HG03469 (cell line): ENCODE data around the gene LSS.
"Not testable (repeated sequence)": the region's sequence is repeated elsewhere in the genome, so short reads cannot be mapped to it uniquely, and the experiment has no call there.

Source experiments
- ATAC-seq: cut with Tn5 transposase; IDR thresholded peaks from one replicate; pipeline ENCODE4 v1.9.1; 2021; ENCODE audit warnings: mild to moderate bottlenecking, moderate library complexity, moderate number of reproducible peaks; ENCODE audit not compliant: unreplicated experiment

LSS gene

DNA sequence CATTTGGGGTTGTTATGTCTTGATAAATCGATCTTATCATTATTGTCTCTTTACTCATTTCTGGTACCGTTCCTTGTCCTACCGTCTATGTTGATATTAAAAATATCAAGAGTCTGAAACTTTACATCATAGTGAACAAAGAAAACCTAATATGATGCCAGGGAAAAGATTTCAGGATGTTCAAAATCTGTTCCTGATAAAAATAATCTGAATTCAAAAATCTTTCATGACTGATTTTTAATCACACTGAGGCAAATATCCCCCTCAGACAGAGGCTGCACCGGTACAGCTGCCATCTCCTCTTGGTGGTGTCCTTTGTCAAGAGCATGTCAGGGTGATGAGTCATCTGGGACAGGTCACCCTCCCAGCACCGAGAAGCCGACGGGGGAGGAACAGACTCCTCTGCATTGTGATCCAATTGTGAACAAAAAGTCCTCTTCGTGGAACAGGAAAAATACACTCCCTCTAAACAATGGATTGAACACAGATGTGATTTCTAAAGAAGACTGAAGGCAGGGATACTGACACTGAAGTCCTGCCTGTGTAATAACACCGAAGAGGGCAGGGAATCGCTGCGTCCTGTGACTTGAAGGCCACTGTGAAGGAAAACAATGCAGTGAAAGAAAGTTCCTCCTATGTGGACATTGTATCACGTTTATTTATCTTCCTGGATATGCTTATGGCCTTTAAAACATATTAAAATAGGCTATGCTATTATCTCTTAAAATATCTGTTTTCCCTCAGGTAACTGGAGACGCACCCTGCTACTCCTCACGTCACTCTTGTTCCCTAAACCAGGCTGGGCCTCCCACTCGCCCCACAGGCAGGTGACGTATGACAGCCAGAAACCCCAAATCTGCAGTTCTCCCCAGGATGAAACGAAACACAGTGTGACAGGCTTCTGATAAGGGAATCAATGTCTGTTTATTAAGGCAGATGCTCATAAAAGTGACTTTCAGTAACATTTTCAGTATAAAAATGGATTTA is 40.1 kb downstream of the LSS start:
- no peak for ATAC-seq

DNA sequence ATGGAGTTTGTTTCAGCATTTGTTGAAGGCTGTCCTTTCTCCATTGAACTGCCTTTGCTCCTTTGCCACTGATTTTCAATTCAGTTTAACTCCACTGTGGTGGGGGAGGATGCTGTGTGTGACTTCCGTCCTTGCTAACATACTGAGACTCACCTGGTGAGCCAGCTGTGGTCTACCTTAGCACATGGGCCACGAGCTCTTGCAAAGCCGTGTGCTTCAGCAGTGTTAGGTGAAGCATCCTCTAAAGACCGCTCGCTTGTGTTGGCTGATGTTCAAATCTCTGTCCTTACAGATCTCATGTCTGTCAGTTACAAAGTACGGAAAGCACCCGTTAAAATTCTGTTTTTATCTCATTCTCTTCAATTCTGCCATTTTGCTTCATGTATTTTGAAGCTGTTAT is 40.8 kb downstream of the LSS start:
- ATAC-seq = no peak

GRCh38 chr21:46187261-46187660 is 41.3 kb downstream of the LSS start:
- ATAC-seq = no peak

DNA sequence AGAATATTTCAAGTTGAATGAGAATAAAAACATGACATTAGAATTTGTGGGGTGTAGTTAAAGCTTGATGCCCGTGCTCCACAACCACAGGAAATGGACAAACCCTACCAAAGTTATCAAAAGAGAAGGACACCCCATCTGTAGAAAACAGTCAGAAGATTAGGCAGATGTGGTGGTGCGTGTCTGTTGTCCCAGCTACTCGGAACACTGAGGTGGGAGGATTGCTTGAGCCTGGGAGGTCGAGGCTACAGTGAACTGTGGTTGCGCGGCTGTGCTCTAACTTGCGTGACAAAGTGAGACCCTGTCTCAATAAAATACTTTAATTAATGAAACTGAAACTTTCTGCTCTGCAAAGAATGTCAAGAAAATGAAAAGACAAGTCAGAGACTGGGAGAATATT is 42.9 kb downstream of the LSS start:
- ATAC-seq = no peak

DNA sequence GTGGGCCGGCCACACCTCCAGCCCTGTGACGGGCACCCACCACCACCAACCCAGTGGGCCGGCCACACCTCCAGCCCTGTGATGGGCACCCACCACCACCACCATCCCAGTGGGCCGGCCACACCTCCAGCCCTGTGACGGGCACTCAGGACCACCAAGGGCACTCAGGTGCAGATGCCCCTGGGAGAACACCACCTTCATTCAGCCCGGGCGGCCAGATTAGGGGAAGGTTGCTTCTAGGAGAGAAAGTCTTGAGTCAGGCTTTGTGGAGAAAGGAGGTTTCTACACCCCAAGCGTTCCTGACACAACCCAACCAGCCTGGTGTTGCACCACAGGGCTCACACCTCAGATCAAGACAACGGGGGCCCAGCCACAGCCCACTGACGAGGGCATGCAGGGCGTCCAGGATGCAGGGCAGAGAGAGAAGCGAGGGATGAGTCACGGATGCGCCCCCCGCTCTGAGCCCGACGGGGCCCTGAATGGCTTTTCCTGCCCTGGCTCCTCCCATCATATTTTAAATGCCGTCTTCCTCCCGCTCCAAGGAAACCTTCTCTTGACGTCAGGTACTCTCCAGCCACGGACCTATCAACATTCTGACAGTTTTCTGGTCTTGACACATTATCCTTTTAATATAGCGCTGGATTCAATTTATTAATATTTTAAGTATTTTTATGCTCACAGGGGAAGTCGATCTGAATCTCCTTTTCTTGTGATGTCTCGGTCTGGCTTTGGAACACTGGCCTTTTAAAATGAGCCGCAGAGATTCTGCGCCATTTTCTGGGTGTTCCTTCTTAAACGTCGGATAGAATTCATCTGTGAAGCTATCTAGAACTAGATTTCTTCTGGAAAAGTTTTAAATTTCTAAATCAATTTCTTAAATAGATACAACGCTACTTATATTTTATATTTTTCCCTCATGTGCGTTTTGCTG is 43.7 kb downstream of the LSS start:
- ATAC-seq = no peak

- ATAC-seq = no peak
Measured at GRCh38 chr21:46183910-46184624, 44.5 kb downstream of the LSS start, which contains the start of gene SPATC1L. Gene SPATC1L (minus strand): TSS chr21:46184459. CDS start chr21:46182816, 1,643 bp downstream.

DNA sequence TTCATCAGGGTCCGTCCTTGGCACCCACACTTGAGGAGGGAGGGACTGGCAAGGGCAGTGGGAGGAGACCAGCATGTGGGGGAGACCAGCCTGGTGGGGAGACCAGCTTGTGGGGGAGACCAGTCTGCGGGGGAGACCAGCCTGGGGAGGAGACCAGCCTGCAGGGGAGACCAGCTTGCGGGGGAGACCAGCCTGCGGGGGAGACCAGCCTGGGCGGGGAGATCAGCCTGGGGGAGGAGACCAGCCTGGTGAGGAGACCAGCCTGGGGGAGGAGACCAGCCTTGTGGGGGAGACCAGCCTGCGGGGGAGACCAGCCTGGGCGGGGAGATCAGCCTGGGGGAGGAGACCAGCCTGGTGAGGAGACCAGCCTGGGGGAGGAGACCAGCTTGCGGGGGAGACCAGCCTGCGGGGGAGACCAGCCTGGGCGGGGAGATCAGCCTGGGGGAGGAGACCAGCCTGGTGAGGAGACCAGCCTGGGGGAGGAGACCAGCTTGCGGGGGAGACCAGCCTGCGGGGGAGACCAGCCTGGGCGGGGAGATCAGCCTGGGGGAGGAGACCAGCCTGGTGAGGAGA is 45.2 kb downstream of the LSS start:
- ATAC-seq = not testable (repeated sequence)

GRCh38 chr21:46182548-46183336 is 45.8 kb downstream of the LSS start:
- ATAC-seq = no peak

DNA sequence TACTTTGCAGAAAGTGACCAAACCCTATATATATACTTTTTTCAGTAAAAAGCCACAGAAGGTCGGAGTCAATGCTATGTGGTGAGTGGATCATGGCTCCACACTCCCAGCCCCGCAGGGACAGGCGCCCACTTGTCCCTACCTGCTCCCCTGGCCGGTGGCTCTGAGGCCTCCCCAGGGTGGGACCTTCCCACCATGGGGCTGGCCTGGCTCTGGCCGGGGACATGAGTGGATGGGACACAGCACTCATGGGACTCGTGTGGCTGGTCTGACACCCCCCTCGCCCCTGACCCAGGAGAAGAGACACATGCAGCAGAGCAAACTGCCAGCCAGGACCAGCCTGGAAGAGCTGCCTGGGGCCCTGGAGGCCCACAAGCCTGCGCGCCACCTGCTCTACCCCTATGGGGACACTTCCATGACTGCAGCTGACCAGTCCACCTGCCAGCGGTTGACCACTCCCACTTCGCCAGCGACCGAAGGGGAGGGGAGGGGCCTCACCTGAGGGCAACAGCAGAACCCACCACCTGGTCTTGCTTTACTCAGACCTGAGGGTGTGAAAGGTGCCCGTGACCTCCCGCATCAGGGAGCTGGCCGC is 46.5 kb downstream of the LSS start:
- no peak for ATAC-seq

GRCh38 chr21:46181436-46181835 is 47.1 kb downstream of the LSS start:
- no peak for ATAC-seq

DNA sequence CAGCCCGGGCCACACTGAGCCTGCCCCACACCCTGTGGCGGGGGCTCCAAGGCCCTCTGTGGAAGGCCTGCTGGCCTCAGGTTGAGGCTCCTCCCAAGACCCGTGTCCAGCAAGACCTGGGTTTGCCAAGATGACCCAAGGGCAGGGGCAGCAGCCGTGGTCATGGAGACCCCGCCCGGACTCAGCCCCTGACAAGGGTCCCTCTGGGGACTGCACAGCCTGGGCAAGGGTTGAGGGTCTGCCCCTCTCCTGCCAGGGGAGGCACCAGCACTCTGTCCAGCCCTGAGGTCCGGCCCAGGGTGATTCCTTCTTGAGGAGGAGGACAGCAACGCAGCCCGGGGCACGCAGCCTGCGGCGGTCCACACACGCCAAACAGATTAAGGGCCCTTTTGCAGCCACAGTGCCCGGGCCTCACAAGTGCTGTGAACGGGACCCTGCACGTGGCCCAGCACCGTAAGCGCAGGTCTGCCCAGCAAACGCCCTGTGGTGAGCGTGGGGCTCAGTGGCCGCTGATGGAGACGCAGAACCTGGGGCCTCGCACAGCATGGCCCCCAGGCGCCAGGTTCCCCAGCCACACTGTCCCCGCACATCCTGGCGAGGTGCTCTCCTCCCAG is 47.7 kb downstream of the LSS start:
- no peak for ATAC-seq

- ATAC-seq = no peak
Measured at GRCh38 chr21:46180079-46180722, 48.4 kb downstream of the LSS start.

GRCh38 chr21:46179708-46180078 is 48.9 kb downstream of the LSS start:
- ATAC-seq = no peak

DNA sequence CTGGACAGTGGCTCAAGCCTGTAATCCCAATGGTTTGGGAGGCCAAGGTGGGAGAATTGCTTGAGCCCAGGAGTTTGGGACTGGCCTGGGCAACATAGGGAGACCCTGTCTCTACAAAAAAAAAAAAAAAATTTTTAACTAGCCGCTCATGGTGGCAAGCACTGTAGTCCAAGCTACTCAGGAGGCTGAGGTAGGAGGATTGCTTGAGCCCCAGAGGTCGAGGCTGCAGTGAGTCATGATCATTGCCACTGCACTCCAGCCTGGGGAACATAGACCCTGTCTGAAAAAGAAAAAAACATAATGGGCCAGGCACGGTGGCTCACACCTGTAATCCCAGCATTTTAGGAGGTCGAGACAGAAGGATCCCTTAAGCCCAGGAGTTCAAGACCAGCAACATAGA is 49.6 kb downstream of the LSS start:
- no peak for ATAC-seq

- not testable (repeated sequence) for ATAC-seq
Measured at GRCh38 chr21:46176443-46177129, 52.0 kb downstream of the LSS start.

GRCh38 chr21:46173573-46173972 is 55.0 kb downstream of the LSS start:
- no peak for ATAC-seq

DNA sequence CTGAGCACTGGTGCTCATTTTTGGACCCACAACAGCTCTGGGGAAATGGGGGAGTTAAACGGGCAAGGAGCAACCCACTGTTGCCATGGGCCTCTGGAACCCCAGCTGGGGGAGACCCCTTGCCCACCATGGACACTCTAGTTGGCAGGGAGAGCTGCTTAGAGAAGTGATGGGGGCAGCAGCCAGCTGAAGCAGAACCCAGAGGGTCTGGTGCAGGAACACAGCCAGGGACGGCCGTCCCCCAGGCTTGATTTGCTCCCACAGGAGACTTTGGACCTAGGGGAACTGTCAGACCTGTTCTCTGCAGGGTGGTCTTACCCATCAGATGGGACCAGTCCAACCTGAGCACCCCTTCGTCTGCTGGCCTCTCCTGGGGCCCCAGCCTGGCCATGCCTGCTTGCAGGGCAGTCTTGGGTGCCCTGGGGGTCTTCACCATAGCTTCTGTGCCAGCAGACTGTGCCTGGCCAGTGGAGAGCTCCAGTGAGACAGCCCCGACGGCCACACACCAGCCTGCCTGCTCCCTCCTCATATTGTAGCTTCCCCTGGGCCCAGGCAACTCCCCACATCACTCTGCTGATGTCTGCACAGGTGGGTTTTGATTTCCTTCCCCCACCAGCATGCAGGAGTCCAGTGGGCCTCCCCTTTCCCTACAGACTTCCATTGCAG is 55.6 kb downstream of the LSS start:
- ATAC-seq = no peak
